OCI-LY7 (cell line): ENCODE data around the gene ZIC5.

Experiments used
- EZH2phosphoT487 ChIP-seq: fragments of 200-600 bp; sonication (generic); IDR thresholded peaks from 2 replicates; pipeline ENCODE4 v1.6.1; 2018; ENCODE audit warnings: low read depth, borderline replicate concordance, mild to moderate bottlenecking, mixed run types, antibody characterized with exemption, low read length, moderate library complexity, mixed read lengths
- TF ChIP-seq, protein P1 (sequence below): fragments of 200-600 bp; sonication (generic); conservative IDR thresholded peaks from 2 replicates; pipeline ENCODE4 v1.5.1; 2014; ENCODE audit warnings: mild to moderate bottlenecking, antibody characterized with exemption, low read length, moderate library complexity, mixed read lengths

DNA sequence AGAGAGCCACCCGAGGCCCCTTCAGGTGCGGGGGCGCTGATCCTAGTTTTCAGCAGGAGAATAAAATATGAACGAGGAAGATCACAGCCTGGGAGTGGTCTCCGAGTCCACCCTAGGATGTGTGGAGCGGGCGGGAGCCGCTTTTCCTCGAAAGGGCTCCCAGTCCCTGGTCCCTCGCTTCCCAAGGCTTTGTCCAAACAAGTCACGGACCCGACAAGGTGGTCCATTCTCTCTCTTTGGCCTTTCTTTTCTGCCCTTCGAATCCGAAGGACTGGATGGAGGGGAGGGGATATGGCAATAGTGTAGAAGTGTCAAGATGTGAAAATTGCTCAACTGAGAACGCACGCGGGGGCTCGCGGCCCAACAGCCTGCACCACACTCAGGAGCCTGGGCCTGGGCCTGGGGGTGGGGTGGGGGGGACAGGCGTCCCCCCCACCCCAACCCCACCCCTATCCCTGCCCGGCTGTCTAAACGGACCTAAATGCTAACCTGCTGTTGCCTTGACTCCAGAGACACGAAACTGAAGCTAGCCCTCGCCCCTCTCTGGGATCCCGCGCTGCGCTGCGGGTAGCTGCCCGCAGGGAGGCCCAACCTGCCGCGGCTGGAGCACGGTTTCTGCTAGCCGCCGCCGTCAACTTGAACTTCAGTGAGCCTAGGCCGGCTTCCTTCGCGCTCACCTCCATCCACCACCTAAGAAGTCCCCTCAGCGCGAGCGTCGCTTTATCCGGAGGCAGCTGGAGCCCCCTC is 17.1 kb upstream of the ZIC5 start:
- TF ChIP-seq, protein P1, sequence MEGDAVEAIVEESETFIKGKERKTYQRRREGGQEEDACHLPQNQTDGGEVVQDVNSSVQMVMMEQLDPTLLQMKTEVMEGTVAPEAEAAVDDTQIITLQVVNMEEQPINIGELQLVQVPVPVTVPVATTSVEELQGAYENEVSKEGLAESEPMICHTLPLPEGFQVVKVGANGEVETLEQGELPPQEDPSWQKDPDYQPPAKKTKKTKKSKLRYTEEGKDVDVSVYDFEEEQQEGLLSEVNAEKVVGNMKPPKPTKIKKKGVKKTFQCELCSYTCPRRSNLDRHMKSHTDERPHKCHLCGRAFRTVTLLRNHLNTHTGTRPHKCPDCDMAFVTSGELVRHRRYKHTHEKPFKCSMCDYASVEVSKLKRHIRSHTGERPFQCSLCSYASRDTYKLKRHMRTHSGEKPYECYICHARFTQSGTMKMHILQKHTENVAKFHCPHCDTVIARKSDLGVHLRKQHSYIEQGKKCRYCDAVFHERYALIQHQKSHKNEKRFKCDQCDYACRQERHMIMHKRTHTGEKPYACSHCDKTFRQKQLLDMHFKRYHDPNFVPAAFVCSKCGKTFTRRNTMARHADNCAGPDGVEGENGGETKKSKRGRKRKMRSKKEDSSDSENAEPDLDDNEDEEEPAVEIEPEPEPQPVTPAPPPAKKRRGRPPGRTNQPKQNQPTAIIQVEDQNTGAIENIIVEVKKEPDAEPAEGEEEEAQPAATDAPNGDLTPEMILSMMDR, result no peak
- no peak for TF ChIP-seq EZH2phosphoT487
